NCI-H2081 (cell line): ENCODE data around the gene UBE2F.

Experiments
- DNase-seq, 2 experiments: peaks; one replicate each; lab custom pipeline; 2025; lab: John Stamatoyannopoulos, UW

The UBE2F gene, protein sequence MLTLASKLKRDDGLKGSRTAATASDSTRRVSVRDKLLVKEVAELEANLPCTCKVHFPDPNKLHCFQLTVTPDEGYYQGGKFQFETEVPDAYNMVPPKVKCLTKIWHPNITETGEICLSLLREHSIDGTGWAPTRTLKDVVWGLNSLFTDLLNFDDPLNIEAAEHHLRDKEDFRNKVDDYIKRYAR

DNA sequence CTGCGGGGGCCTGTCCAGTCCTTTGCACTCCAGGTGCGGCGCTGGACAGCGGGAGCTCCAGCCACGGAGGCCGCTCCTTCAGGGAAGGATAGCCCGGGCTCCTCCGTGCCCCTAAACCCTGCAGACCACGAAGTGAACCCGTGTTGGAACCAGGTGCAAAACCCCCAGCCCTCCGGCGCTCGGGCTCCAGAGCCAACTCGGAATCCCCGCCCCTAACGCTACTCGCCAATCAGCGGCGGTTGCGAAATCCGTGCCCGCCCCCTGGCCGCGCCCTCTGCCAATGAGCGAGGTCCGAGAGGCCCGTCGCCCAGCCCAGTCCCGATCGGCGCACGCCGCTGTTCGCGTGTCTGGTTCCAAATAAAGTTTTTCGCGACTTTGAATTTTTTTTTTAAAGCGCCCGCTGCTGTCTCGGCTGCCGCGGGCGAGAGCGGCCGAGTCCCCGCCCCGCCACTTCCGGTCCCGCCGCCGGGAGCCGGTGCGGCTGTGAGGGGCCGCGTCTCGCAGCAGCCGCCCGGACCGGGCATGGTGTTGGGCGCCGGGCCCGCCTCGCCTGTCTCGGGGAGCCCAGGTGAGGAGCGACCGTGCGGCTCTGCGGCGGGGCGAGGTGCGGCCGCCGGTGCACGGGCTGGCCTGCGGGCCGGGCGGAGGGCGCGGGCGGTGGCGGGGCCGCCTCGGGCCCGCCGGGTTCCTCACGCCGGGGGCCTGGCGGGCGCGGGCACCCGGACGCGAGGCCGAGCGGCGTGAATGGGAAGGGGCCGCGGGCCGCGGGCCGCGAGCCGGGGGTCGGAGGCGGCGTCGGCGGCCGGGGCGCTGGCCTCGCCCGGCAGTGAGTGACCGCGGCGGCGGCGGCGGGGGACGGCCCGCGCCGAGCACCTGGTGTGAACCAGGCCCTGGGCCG is at the start of gene UBE2F:
UBE2F (plus strand) TSS at position 450 of the 898 bp plus-strand sequence. CDS start 6,094 bp downstream, outside the sequence.
- peak; percentile 96 to 97 for DNase-seq

DNA sequence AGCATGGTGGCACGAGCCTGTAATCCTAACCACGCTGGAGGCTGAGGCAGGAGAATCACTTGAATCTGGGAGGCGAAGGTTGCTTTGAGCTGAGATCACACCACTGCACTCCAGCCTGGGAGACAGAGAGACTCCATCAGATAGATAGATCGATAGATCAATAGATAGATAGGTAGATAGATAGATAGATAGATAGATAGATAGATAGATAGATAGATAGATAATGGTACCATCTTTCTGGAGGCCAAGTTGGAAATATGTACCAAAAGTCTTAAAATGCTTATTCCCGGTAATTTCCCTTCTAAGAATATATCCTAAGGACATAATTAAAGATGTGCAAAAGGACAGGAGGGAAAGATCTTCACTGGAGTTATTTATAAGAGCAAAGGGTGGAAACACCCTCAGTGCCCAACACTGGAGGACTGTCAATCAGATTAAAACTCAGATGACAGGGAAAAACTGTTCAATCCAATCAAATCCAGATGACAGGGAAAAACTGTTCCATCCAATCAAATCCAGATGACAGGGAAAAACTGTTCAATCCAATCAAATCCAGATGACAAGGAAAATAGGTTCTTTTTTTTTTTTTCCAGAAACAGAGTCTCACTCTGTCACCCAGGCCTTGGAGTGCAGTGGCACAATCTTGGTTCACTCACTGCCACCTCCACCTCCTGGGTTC is 49.0 kb upstream of the UBE2F start:
- DNase-seq, result no peak

DNA sequence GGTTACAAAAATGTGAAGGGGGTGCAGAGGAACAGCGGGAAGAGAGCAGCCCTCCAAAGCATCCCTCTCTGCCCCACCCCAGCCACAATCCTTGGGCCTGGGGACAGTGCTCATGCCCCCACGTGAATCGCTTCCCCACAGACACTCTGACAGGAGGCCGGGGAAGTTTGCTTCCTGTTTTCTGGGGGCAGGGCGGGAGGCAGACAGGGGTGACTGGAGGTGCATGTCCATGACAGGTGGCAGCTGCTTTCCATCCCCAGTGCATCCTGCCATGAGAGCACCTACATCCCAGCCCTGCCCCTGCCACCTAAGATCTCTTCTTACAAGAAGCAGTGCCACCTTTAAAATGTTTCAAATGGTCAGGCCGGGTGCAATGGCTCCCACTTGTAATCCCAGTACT is 47.2 kb upstream of the UBE2F start:
- no peak for DNase-seq

DNA sequence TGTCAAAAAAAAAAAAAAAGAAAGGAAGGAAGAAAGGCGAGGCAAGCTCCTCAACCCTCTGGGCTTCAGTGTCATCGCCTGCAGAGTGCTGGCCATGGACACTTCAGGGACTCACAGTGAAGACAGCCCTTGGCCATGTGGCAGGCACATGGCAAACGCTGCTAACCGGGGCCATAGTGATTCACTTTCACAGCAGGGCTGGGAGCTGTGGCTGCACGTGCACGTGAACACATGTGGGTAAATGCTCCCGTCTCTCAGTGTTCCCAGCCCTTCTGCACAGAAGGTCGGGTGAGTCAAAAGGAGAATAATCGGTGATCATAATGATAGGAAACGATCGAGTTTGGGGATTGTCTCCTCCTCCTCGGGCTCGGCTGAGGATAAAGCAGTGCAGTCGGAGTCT is 46.1 kb upstream of the UBE2F start:
- no peak for DNase-seq

DNA sequence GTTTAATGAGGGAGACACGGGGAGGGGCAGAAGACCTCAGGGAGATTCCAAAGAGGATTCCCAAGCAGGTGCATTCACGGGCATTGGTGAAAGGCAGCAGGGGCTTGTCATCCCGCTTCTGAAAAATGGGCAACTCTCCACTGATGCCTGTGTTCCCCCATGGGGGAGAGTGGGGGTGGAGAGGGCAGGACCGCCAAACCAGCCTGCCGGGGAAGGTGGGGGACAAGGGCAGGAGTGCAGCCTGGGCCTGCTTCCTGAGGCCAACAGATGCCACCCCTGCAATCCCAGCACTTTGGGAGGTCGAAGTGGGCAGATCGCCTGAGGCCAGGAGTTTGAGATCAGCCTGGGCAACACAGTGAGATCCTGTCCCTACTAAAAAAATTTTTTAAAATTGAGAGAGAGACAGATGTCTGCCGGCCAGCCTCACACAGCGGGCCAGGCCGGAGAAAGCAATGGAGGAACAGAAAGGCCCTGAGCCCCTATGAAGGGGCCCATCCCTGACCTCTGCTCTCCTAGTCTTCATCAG is 44.8 kb upstream of the UBE2F start:
- no peak for DNase-seq

DNA sequence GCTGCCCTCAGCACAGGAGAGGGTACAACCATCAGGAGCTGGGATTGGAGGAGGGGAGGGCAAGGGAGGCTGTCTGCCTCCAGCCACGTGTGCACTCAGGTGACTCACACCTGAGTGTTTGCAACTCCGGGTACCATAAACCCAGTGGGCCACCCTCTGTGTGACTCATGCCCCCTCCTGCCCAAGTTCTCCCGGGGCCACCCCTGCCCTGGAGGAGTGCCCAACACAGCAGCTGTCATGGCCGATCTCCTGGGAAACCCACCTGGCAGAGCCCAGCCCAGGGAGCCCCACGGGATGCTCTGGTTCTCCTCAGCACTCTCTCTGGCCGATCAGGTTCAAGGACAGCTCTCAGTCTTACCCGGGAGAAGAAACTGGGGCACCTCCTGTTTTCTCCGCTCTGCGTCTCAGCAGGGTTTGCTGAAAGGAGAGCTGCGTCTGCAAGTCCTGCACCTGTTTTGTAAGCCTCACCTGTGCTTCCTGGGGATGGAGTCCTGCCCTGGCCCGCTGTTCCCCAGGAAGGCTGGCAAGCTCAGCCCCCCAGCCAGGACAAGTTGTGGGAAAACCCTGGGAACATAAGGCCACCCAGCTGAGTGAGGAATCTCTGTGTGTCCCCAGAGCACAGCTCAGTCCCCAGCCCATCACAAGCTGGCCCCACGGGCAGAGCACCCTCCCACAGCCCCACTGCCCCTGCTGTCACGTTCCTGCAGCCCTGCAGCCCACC is 44.0 kb upstream of the UBE2F start:
- no peak for DNase-seq

DNA sequence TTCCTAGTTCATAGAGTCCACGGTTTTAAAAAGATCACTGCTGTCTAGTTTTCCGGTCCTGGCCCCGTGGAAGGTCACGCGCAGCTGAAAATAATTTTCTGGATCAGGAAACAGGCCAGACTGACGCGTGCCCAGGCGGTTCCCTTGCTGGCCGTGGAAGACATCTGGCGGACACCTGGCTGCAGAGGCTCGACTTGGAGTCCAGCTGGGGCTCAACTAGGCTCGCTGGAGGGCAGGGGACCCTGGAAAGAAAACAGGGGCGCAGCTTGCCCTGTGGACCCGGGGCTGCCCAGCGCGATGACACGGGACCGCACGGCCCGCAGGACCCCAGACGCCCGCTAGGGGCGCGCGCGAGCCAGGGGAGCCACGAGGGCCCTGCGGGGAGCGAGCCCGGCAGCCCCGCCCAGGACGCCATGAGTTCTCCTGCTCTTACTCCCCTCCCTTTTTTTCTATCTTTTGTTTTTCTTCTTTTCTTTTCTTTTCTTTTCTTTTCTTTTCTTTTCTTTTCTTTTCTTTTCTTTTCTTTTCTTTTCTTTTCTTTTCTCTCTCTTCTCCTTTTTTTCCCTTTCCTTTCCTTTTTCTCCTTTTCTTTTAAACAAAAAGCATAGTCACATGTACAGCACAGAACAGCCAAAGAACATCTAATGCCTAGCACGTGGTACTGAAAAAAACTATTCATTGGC is 43.2 kb upstream of the UBE2F start:
- no peak for DNase-seq

DNA sequence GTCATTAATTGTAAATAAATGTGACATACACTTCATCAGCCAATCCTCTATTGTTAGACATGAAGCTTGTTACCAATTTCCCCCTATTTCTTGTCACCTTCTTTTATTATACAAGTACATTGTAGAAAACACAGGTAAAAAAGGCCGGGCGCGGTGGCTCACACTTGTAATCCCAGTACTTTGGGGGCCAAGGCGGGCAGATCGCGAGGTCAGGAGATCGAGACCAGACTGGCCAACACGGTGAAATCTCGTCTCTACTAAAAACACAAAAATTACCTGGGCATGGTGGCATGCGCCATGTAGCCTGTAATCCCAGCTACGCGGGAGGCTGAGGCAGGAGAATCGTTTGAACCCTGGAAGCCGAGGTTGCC is 42.7 kb upstream of the UBE2F start:
- no peak for DNase-seq

DNA sequence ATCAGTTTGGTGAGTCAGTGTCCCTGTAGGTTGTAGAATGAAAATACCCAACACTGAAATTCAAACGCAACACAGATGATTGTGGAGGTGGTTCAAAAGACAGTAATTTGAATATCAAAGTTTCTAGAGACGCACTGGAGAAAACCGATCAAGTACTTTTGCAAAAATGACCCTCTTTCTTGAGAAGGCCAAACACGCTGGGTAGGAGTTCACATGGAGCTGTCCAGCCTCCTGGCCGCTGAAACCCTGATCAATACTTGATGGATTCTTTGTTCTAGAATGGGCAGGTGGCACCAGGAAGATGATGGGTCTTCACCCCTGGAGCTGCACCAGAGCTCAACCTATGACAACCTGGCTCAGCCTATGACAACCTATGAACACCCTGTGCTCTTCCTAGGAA is 39.7 kb upstream of the UBE2F start:
- DNase-seq, result no peak

DNA sequence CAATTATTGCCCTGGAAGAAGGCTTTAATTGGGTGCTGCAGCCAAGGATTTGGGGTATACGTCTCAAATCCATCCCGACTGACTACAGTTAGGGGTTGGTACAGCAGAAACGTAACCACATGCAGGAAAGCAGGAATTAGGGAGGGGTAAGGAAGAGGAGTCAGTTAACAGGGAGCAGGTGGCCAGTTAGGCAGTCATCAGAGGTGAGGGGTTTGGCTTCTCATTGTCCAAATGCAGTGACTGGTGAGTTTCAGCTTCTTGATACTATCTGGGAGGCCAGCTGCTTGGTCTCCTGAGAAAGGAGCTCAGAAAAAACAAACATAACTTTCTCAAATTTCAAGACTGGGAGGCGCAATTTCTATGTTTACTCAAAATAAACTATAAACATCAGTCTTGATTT is 38.8 kb upstream of the UBE2F start:
- no peak for DNase-seq

DNA sequence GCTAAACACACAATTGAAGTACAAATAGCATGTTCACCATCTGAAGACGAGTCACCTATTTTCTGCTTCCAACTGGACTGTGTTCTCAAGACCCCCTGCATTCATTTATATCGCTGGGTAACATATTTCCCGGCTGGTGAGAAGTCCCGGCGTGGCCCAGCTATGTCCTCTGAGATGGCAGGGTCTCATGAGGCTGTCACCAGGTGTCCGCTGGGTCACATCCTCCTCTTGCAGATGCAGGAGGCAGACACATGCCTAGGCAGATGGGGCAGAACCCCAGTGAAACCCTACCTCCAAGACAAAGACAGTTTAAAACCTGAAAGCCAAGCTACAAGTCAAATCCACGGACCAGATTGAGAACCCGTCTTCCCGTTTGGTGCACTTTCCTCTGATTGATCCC is 36.8 kb upstream of the UBE2F start:
- no peak for DNase-seq

DNA sequence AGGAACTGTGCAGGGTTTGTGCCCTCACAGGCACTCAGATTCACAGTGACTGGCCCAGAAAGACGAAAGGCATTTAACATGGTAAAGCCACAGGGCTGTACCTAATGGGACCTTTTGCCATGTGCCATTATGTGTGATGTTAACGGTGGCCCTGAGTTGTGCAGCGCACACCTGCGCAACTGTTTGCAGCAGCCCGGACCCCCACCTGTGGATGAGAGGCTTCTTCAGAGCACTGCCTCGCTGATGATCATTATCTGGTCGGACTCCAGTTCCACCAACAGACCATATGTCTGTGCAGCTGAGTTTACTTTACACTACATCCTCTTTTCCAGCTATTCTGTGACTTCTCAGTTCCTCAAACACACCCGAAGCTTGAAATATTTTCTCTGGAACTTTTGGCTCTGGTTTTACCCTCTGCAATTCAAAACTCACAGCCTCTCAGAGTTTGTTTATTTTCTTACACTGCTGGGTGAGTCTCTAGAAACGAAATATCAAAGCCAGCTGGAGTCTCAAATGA is 35.6 kb upstream of the UBE2F start:
- no peak for DNase-seq

DNA sequence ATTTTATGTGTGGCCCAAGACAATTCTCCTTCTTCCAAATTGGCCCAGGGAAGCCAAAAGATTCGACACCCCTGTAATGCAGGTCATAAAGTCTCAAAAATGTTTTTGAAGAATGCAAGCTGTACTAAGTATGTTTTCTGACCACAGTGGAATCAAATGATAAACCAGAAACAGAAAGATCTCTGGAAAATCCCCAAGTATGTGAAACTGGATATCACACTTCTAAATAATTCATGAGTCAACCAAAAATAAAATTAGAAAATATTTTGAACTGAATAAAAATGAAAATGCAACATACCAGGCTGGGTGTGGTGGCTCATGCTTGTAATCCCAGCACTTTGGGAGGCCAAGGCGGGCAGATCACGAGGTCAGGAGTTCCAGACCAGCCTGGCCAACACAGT is 34.1 kb upstream of the UBE2F start:
- DNase-seq, result no peak

DNA sequence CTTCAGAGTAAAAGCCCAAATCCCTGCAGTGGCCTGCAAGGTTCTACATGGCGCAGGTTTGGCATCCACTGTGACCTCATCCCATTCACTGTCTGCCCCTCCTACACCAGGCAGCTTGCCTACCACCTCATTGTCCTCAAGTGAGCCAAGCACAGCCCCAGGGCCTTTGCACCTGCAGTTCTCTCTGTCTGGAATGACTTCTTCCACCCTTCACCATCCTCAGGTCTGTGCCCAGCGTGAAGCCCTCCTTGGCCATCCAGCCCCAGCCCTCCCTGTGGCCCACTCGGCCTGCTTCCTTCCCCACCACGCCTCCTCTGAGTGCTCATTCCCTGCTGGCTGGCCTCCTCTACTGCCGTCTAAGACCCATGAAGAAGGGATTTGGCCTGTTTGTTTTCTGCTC is 32.6 kb upstream of the UBE2F start:
- no peak for DNase-seq

DNA sequence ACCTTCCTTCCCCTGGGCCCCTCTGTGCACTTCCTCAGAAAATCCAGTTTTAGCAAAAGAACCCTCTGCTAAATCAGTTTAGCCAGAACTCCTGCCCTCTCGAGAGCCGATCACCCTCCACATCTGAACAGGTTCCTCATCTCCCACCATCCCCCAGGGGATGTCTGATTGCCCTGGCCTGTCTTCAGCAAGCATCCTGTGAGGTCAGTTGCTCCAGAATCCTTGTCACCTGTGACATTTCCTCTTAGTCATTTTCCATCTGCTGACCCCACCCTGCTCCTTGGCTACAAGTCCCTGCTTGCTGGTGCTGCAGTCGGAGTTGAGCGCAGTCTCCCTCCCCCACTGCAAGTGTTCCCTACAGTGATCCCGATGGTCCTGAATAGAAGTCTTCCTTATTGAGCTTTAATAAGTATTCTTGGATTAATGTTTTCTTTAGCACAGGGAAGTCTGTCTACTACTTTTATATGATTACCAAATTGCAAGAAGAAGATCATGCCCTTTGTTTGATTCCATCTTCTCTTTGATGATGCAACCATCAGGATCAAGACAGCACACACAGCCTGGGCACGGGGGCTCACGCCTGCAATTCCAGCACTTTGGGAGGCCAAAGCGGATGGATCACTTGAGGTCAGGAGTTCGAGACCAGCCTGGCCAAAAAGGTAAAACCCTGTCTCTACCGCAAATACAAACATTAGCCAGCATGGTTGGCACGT is 30.9 kb upstream of the UBE2F start:
- DNase-seq, result no peak

DNA sequence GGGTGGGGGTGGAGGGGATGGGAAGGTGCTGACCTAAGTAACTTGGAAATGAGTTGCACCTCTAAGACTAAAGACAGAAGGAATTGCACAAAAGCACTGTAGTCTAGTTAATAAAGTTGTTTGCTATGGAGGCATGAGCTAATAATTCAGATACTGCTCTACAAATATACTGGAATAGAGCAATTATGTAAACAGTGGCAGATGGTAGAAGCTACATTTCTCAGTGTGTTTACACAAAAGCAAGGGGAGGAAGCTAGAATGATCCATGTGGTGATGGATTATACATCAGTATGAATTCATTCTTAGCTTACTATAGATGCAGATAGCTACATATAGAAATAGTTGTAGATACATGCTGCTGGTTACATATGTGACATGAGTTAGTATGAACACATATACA is 27.6 kb upstream of the UBE2F start:
- DNase-seq, result peak in 1 of 2 experiments; percentile 28

DNA sequence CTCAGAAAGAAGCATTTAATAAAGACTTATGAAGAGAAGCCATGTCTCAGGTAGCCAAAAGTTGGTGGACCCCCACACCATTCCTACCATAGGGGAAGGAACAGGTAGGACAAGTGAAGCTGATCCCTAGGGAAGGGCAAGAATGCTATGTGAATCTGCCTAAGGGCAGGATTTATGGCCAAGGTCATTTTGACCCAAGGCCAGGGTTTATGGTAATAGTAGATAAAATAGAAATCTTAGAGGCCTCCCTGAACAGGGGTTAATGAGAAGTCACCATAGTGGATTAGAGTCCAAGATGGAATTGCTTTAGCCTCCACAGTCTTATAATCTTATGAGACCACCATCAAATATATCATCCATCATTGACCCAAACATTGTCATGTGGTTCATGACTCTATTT is 26.0 kb upstream of the UBE2F start:
- no peak for DNase-seq

DNA sequence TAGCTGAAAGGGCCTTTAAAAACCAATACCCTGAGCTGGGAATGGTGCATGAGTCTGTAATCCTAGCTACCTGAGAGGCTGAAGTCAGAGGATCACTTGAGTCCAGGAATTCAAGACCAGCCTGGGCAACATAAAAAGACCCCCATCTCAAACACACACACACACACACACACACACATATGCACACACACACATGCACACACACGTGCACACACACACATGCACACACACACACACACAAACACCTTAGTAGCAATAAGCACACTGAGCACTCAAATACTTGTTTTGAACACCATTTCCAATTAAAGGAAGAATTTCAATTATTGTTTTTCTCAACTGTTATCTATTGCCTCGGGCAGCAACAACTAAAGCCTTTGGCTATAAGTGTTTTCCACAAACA is 25.6 kb upstream of the UBE2F start:
- DNase-seq, result no peak

DNA sequence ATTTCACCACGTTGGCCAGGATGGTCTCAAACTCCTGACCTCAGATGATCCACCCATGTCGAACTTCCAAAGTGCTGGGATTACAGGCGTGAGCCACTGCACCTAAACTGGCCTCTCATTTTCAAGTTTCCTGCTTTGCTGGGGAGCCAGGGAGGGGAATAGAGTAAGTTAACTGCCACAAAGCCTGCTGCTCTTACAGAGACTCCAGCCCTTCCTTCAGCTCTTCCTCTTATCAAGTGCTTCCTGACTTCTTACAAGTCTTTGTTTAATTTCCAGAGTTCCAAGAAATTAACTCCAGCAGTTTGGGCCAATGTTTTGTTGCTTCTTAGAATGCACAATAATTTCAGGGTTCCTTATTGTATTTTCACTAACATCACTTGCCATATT is 24.3 kb upstream of the UBE2F start:
- DNase-seq, result no peak

DNA sequence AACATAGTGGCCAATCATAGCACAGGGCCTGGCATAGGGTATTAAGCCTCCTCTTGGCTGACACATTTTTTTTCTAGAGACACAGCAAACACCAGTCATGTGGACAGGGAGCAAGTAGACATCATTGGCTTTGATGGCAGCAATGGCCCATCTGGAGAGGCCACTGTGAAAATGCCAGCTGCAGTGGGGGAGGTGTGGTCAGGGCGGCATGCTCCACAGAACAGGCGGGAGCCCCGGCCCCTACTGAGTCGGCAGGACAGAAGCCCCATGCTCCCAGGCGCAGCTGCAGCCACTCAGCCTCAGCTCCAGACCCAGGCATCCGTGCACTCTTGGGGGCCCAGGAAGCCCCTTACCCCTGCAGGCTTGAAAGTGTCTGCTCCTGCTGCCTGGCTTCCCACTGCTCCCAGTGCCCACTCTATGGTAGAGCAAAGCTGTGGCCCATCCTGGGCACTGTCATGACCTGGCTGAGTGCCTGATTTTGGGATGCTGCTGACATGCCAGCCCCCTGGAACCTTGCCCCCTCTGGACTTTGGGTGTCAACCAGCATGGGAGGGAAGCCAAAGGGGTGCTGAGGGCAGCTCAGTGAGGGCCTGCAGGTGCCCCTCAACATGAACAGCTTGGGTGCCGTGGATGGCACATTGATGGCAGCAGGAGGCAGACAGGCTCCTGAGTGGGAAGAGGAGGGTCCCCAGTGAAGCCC is 23.3 kb upstream of the UBE2F start:
- DNase-seq, result no peak
